Stomach (tissue), 9 donors: Measurements from ENCODE around the gene CRY2. TPM values are rescaled to one million over a fixed set of nuclear protein-coding genes. Genes with fewer than 3 reads are reported as not detected.

ENCODE experiments used
- DNase-seq, 2 donors: peaks; one replicate each; pipeline versions ENCODE4 v3.0.0 to v3.0.0-alpha.2; 2013 to 2019
- H3K27ac ChIP-seq, 5 donors: fragments of 200-600 bp in 4 of 5; sonication (generic) in 4 of 5; one replicate each; pipeline ENCODE4 v1.5.1; 2013 to 2019; ENCODE audit warnings: mild to moderate bottlenecking in 1 of 5, moderate library complexity in 1 of 5
- H3K27me3 ChIP-seq, 3 donors: fragments of 200-600 bp; sonication (generic); one replicate each; pipeline ENCODE4 v1.5.1; 2017 to 2019; ENCODE audit warnings: mixed run types in 1 of 3
- H3K36me3 ChIP-seq, 4 donors: fragments of 200-600 bp; sonication (generic); 1 replicate in 3 of 4; 2 replicates in 1 of 4; pipeline ENCODE4 v1.5.1; 2016 to 2019
- H3K4me1 ChIP-seq, 4 donors: fragments of 200-600 bp; sonication (generic); one replicate each; pipeline ENCODE4 v1.5.1; 2016 to 2019
- H3K4me3 ChIP-seq, 4 donors: fragments of 200-600 bp; sonication (generic) in 3 of 4; one replicate each; pipeline ENCODE4 v1.5.1; 2016 to 2019; ENCODE audit warnings: mild to moderate bottlenecking in 1 of 4
- H3K9me3 ChIP-seq, 4 donors: fragments of 200-600 bp; sonication (generic); one replicate each; pipeline ENCODE4 v1.5.1; 2016 to 2019
- CTCF ChIP-seq, 7 experiments: fragments of 450-650 bp in 4 of 7; fragments of 200-600 bp in 3 of 7; sonication (generic) in 3 of 7; IDR thresholded peaks; one replicate each; pipeline ENCODE4 v1.5.1; 2016 to 2019; ENCODE audit warnings: antibody characterized with exemption in 7 of 7, control low read depth in 2 of 7, mild to moderate bottlenecking in 1 of 7
- EP300 ChIP-seq: sonication (generic); formaldehyde crosslinking; IDR thresholded peaks from one replicate; pipeline ENCODE4 v1.6.1; 2017; ENCODE audit warnings: antibody characterized with exemption
- POLR2A ChIP-seq, 4 donors: fragments of 450-650 bp; IDR thresholded peaks; one replicate each; pipeline ENCODE4 v1.6.1; 2016; ENCODE audit warnings: antibody characterized with exemption in 4 of 4, control low read depth in 2 of 4, mild to moderate bottlenecking in 1 of 4, moderate library complexity in 1 of 4
- POLR2AphosphoS5 ChIP-seq, 3 donors: sonication (generic); formaldehyde crosslinking; IDR thresholded peaks; one replicate each; pipeline ENCODE4 v1.6.1; 2016; ENCODE audit warnings: antibody characterized with exemption in 3 of 3
- WGBS, 5 donors: extraction: QIAGEN DNeasy Blood & Tissue Kit in 3 of 5; methylation state at CpG; one replicate each; pipeline versions ENCODE4 v1.1.5 to v1.1.7; 2013 to 2018; 5-methylcytosine and 5-hydroxymethylcytosine counted together
- intact Hi-C: fragments of 100-400 bp; cut with DNase I; formaldehyde crosslinking; loops from one replicate; pipeline ENCODE4 v1.15.1; 2023; ENCODE audit warnings: low total_unique reads
- polyA plus RNA-seq, 3 donors: library from polyadenylated mRNA; stranded (reverse); fragments of 200-250 nt; gene quantifications; one replicate each; pipeline ENCODE4 v1.2.3, GENCODE V29; 2013
- total RNA-seq, 5 donors: library from RNA; depleted of rRNA; stranded (reverse); fragments of >200 nt; gene quantifications; one replicate each; pipeline versions ENCODE4 v1.1.0 to v1.2.3, GENCODE V29; 2014 to 2016
- donor health status: healthy with polysubstance abuse.
- donor health status: Bipolar disorder and iron deficiency.
- donor health status: healthy.

CRY2 gene
- total and polyA plus RNA-seq, 8 donors: 8.2 to 45.9 (median 27.2) TPM

DNA sequence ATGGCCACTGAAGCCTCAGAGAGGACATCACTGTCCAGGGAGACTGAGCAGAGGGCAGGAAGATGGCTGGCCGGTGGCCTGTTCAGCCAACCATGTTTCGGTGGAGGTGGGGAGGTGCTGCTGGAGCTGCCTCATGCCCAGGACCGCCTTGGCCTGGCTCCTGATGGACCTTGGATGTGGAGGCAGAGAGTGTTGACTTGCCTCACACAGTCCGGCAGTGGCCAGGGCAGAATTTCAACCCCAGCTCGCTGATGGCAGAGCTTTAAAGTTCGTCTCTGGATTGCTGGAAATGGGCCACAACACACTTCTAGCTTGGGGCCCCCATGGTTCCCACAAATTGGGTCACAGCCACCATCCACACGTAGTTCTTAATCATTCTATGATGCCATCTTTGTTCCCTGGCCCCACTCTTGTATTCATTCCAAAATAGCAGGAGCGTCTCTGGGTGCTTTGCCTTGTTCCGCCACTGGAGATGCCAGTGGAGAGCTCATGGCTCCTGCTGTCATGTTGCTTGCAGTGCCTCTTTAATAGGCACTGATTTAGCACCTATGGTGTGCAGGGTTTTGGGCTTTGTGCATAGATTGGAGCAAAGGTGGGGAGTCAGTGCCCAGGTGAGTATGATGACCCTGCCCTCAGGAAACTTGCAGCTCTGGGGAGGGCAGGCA, 43.7 kb downstream of the CRY2 start:
- H3K9me3 ChIP-seq: no peaks in the 10 kb centered on the region
- 71 to 89% (median 84%) methylated on average over 7 to 9 of the region's 9 CpGs for whole genome bisulfite sequencing, 5 donors
- no peak overlapping the region for H3K27ac ChIP-seq
- H3K4me3 ChIP-seq: no peak overlapping the region
- no peak for TF ChIP-seq POLR2A (IDR thresholded peaks at IDR 0.05)
- no peak for TF ChIP-seq CTCF (IDR thresholded peaks at IDR 0.05)
- TF ChIP-seq POLR2AphosphoS5 (IDR thresholded peaks at IDR 0.05): no peak
- TF ChIP-seq EP300: no peak
- intact Hi-C loops: no loop called here
- H3K4me1 ChIP-seq: peaks cover under 1 to 4% (median 3%) of the 10 kb centered on the region in 4 donors
- no peak for DNase-seq
- H3K27me3 ChIP-seq: peaks cover 0 to 30% (median 0%) of the 10 kb centered on the region in 3 donors
- H3K36me3 ChIP-seq: no peaks in the 10 kb centered on the region

GRCh38 chr11:45892856-45893255, 45.6 kb downstream of the CRY2 start:
- Histone ChIP-seq H3K27me3 (peaks cover 0 to 40% (median 0%) of the 10 kb centered on the region in 3 donors), H3K4me1 (peaks cover 0 to 7% (median 1%) of the 10 kb centered on the region in 4 donors), H3K27ac (no peak overlapping the region), H3K36me3 (no peaks in the 10 kb centered on the region), H3K9me3 (no peaks in the 10 kb centered on the region), H3K4me3 (no peak overlapping the region)
- intact Hi-C loops: no loop called here
- DNase-seq: no peak
- 39 to 75% (median 65%) methylated on average over 3 to 5 of the region's 5 CpGs for WGBS, 5 donors
- no peak for TF ChIP-seq POLR2AphosphoS5 (IDR thresholded peaks at IDR 0.05)
- no peak for TF ChIP-seq CTCF (IDR thresholded peaks at IDR 0.05)
- no peak for TF ChIP-seq POLR2A (IDR thresholded peaks at IDR 0.05)
- no peak for TF ChIP-seq EP300

- Histone ChIP-seq H3K9me3 (no peaks in the 10 kb centered on the region), H3K36me3 (no peaks in the 10 kb centered on the region), H3K27me3 (peaks cover 0 to 57% (median 9%) of the 10 kb centered on the region in 3 donors), H3K4me1 (peaks cover 9 to 20% (median 12%) of the 10 kb centered on the region in 4 donors), H3K27ac (no peak overlapping the region), H3K4me3 (no peak overlapping the region)
- intact Hi-C loops: no loop called here
- TF ChIP-seq POLR2AphosphoS5 (IDR thresholded peaks at IDR 0.05) (no peak), EP300 (no peak), CTCF (IDR thresholded peaks at IDR 0.05) (no peak), POLR2A (IDR thresholded peaks at IDR 0.05) (no peak)
- 87 to 92% (median 89%) methylated on average over 5 to 6 of the region's 6 CpGs for WGBS, 5 donors
- no peak for DNase-seq
Observed at GRCh38 chr11:45894555-45895247, 47.4 kb downstream of the CRY2 start.

DNA sequence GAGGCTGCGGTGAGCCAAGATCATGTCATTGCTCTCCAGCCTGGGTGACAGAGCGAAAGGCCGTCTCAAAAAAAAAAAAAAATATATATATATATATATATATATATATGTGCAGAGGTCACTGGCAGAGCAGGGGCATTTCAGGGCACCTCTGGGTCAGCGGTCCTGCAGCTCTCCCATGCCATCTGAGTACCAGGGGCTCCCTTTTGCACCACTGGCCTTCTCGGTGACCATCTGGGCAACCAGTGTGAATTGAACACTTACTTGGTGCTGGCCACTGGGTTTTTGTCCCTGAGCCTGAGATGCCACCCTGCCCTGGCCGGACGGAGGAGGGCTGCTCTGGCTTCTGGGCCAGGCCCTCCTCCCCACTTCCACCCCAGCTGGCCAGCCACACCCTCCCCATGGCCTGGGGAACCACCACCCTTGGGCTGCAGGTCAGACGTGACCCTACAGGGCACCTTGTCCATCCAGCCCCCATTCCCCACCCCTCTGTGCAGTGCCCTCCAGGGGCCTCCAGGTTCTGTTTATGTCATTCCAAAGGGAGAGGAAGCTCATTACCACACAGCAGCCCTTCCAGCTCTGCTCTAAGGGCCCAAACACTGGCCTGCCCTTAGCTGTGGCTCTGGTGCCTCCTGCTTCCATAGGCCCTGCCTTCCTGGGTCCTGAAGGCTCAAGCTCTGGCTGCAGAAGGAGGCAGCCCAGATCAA, 48.4 kb downstream of the CRY2 start:
- no peak overlapping the region for H3K27ac ChIP-seq
- DNase-seq: no peak
- TF ChIP-seq POLR2AphosphoS5 (IDR thresholded peaks at IDR 0.05): no peak
- TF ChIP-seq CTCF (IDR thresholded peaks at IDR 0.05): no peak
- TF ChIP-seq EP300: no peak
- no peak for TF ChIP-seq POLR2A (IDR thresholded peaks at IDR 0.05)
- H3K4me3 ChIP-seq: no peak overlapping the region
- 70 to 96% (median 91%) methylated on average over 6 to 8 of the region's 8 CpGs for WGBS, 5 donors
- no peaks in the 10 kb centered on the region for H3K9me3 ChIP-seq
- peaks cover 0 to 67% (median 13%) of the 10 kb centered on the region in 3 donors for H3K27me3 ChIP-seq
- no peaks in the 10 kb centered on the region for H3K36me3 ChIP-seq
- intact Hi-C loops: no loop called here
- H3K4me1 ChIP-seq: peaks cover 15 to 26% (median 18%) of the 10 kb centered on the region in 4 donors
